ENCODE results near the gene HIGD1A. TPM values are rescaled to one million over a fixed set of nuclear protein-coding genes. Genes with fewer than 3 reads are reported as not detected.
A peak's percentile ranks its signal among the peaks of the same experiment; 100 is the strongest.

The HIGD1A gene
- total and polyA plus RNA-seq, 2 experiments from 2014 or later, result 102 to 144 TPM

DNA sequence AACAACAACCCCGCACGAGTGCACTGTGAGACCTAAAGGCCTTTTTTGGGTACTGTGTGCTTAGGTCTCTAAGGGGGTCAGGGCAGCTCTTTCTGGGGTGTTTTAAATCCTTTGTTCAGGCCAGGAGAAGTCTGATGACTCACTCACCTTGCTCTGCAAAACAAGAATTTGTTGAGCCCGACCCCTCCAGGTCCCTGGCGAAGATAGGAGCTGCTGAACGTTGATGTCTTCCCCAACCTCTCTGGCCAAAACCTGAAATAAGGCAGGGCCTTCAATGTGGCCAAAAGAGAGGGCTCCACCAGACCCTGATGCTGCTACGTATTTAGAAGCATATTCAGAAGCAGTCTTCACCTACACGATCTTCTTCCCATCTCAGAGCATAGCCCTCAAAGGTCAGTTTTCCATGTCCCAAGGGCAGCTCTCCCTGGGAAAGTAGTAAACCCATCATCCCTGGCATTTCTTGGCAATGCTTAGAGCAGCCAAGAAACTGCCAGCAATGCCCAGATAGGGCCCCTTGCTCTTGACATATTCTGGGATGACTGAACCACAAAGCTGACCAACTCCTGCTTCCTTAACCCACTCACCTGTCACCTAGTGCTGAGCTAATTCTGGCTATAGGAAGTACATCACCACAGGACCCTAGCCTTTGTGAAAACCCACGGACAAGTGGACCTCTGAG is 58.4 kb downstream of the HIGD1A start:
- TF ChIP-seq, protein P1, sequence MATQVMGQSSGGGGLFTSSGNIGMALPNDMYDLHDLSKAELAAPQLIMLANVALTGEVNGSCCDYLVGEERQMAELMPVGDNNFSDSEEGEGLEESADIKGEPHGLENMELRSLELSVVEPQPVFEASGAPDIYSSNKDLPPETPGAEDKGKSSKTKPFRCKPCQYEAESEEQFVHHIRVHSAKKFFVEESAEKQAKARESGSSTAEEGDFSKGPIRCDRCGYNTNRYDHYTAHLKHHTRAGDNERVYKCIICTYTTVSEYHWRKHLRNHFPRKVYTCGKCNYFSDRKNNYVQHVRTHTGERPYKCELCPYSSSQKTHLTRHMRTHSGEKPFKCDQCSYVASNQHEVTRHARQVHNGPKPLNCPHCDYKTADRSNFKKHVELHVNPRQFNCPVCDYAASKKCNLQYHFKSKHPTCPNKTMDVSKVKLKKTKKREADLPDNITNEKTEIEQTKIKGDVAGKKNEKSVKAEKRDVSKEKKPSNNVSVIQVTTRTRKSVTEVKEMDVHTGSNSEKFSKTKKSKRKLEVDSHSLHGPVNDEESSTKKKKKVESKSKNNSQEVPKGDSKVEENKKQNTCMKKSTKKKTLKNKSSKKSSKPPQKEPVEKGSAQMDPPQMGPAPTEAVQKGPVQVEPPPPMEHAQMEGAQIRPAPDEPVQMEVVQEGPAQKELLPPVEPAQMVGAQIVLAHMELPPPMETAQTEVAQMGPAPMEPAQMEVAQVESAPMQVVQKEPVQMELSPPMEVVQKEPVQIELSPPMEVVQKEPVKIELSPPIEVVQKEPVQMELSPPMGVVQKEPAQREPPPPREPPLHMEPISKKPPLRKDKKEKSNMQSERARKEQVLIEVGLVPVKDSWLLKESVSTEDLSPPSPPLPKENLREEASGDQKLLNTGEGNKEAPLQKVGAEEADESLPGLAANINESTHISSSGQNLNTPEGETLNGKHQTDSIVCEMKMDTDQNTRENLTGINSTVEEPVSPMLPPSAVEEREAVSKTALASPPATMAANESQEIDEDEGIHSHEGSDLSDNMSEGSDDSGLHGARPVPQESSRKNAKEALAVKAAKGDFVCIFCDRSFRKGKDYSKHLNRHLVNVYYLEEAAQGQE (IDR thresholded peaks at IDR 0.05; ENCODE audit: unreplicated experiment), result no peak
- TF ChIP-seq, protein P2, sequence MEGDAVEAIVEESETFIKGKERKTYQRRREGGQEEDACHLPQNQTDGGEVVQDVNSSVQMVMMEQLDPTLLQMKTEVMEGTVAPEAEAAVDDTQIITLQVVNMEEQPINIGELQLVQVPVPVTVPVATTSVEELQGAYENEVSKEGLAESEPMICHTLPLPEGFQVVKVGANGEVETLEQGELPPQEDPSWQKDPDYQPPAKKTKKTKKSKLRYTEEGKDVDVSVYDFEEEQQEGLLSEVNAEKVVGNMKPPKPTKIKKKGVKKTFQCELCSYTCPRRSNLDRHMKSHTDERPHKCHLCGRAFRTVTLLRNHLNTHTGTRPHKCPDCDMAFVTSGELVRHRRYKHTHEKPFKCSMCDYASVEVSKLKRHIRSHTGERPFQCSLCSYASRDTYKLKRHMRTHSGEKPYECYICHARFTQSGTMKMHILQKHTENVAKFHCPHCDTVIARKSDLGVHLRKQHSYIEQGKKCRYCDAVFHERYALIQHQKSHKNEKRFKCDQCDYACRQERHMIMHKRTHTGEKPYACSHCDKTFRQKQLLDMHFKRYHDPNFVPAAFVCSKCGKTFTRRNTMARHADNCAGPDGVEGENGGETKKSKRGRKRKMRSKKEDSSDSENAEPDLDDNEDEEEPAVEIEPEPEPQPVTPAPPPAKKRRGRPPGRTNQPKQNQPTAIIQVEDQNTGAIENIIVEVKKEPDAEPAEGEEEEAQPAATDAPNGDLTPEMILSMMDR (conservative IDR thresholded peaks at IDR 0.05; ENCODE audit: low read depth in 2 of 2), result no peak
- TF ChIP-seq EZH2phosphoT487 (IDR thresholded peaks at IDR 0.05; ENCODE audit: unreplicated experiment) (no peak), NANOG (IDR thresholded peaks at IDR 0.05; ENCODE audit: borderline replicate concordance) (no peak), EZH2 (IDR thresholded peaks at IDR 0.05; ENCODE audit: low read depth, unreplicated experiment) (no peak), JUNB (IDR thresholded peaks at IDR 0.05; ENCODE audit: unreplicated experiment) (no peak), ZNF331 (CRISPR knock-in tag; IDR thresholded peaks at IDR 0.05; ENCODE audit: low read depth) (no peak), ZNF114 (CRISPR knock-in tag; IDR thresholded peaks at IDR 0.05) (no peak), CREB1 (CRISPR knock-in tag; IDR thresholded peaks at IDR 0.05; ENCODE audit: low read depth) (no peak), STAT1 (IDR thresholded peaks at IDR 0.05; ENCODE audit: unreplicated experiment) (no peak), POLR2AphosphoS5 (IDR thresholded peaks at IDR 0.05; ENCODE audit: low read depth) (no peak)
- TF ChIP-seq, protein P3, sequence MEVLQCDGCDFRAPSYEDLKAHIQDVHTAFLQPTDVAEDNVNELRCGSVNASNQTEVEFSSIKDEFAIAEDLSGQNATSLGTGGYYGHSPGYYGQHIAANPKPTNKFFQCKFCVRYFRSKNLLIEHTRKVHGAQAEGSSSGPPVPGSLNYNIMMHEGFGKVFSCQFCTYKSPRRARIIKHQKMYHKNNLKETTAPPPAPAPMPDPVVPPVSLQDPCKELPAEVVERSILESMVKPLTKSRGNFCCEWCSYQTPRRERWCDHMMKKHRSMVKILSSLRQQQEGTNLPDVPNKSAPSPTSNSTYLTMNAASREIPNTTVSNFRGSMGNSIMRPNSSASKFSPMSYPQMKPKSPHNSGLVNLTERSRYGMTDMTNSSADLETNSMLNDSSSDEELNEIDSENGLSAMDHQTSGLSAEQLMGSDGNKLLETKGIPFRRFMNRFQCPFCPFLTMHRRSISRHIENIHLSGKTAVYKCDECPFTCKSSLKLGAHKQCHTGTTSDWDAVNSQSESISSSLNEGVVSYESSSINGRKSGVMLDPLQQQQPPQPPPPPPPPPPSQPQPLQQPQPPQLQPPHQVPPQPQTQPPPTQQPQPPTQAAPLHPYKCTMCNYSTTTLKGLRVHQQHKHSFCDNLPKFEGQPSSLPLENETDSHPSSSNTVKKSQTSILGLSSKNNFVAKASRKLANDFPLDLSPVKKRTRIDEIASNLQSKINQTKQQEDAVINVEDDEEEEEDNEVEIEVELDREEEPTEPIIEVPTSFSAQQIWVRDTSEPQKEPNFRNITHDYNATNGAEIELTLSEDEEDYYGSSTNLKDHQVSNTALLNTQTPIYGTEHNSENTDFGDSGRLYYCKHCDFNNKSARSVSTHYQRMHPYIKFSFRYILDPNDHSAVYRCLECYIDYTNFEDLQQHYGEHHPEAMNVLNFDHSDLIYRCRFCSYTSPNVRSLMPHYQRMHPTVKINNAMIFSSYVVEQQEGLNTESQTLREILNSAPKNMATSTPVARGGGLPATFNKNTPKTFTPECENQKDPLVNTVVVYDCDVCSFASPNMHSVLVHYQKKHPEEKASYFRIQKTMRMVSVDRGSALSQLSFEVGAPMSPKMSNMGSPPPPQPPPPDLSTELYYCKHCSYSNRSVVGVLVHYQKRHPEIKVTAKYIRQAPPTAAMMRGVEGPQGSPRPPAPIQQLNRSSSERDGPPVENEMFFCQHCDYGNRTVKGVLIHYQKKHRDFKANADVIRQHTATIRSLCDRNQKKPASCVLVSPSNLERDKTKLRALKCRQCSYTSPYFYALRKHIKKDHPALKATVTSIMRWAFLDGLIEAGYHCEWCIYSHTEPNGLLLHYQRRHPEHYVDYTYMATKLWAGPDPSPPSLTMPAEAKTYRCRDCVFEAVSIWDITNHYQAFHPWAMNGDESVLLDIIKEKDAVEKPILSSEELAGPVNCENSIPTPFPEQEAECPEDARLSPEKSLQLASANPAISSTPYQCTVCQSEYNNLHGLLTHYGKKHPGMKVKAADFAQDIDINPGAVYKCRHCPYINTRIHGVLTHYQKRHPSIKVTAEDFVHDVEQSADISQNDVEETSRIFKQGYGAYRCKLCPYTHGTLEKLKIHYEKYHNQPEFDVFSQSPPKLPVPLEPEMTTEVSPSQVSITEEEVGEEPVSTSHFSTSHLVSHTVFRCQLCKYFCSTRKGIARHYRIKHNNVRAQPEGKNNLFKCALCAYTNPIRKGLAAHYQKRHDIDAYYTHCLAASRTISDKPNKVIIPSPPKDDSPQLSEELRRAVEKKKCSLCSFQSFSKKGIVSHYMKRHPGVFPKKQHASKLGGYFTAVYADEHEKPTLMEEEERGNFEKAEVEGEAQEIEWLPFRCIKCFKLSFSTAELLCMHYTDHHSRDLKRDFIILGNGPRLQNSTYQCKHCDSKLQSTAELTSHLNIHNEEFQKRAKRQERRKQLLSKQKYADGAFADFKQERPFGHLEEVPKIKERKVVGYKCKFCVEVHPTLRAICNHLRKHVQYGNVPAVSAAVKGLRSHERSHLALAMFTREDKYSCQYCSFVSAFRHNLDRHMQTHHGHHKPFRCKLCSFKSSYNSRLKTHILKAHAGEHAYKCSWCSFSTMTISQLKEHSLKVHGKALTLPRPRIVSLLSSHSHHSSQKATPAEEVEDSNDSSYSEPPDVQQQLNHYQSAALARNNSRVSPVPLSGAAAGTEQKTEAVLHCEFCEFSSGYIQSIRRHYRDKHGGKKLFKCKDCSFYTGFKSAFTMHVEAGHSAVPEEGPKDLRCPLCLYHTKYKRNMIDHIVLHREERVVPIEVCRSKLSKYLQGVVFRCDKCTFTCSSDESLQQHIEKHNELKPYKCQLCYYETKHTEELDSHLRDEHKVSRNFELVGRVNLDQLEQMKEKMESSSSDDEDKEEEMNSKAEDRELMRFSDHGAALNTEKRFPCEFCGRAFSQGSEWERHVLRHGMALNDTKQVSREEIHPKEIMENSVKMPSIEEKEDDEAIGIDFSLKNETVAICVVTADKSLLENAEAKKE (CRISPR knock-in tag; IDR thresholded peaks at IDR 0.05), result no peak
- TF ChIP-seq, protein P4, sequence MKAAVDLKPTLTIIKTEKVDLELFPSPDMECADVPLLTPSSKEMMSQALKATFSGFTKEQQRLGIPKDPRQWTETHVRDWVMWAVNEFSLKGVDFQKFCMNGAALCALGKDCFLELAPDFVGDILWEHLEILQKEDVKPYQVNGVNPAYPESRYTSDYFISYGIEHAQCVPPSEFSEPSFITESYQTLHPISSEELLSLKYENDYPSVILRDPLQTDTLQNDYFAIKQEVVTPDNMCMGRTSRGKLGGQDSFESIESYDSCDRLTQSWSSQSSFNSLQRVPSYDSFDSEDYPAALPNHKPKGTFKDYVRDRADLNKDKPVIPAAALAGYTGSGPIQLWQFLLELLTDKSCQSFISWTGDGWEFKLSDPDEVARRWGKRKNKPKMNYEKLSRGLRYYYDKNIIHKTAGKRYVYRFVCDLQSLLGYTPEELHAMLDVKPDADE (IDR thresholded peaks at IDR 0.05), result no peak
- H3K27ac Mint-ChIP-seq, result no peak overlapping the region
- Histone ChIP-seq H3K4me2 (no peak overlapping the region), H3K9me2 (ENCODE audit: insufficient read depth) (no peaks in the 10 kb centered on the region), H3K79me2 (replicated peaks; ENCODE audit: insufficient read depth) (no peaks in the 10 kb centered on the region), H2AFZ (no peak overlapping the region), H3K27ac (ENCODE audit: low read depth) (no peak overlapping the region), H4K20me1 (replicated peaks; ENCODE audit: insufficient read depth) (no peaks in the 10 kb centered on the region), H3K27me3 (ENCODE audit: insufficient read depth) (no peaks in the 10 kb centered on the region), H3K4me3 (no peak overlapping the region), H3K36me3 (ENCODE audit: insufficient read depth) (no peaks in the 10 kb centered on the region), H3F3A (replicated peaks; ENCODE audit: low read depth) (no peaks in the 10 kb centered on the region), H3K4me1 (ENCODE audit: insufficient read depth) (no peaks in the 10 kb centered on the region)
- no peaks in the 10 kb centered on the region for H3K36me3 Mint-ChIP-seq (ENCODE audit: low read depth)
- no peak overlapping the region for H3K4me3 Mint-ChIP-seq
- H3K9me3 Mint-ChIP-seq, result no peaks in the 10 kb centered on the region
- peaks cover 23% of the 10 kb centered on the region for H3K4me1 Mint-ChIP-seq
- H3K27me3 Mint-ChIP-seq (ENCODE audit: insufficient read depth, low read depth, poor library complexity), result peaks cover 8% of the 10 kb centered on the region
- peak; percentile 18 for DNase-seq (ENCODE audit: low spot score)
- peak; percentile 6; the same call in 2 of the 3 replicates for ATAC-seq
